Cortex of kidney (tissue), 1 donor: ENCODE results near the gene PIGC.

ENCODE experiments used
- DNase-seq: peaks from one replicate; lab custom pipeline; 2025; lab: John Stamatoyannopoulos, UW

PIGC gene

DNA sequence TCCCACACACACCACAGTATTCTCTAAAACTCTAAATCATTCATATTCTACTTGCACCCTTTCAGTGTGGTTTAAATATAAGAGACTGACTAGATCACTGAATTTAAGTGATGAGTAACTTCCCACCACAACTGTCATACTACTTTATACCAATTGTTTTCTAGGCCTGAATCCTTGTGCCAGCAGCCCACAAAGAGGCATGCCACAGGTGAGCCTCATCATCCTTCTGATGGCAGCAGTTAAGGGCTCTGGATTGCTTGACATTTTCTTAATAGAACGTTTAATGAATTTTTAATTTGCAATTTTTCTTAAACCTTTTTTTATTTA lies 13.8 kb downstream of the PIGC start:
- DNase-seq = no peak

DNA sequence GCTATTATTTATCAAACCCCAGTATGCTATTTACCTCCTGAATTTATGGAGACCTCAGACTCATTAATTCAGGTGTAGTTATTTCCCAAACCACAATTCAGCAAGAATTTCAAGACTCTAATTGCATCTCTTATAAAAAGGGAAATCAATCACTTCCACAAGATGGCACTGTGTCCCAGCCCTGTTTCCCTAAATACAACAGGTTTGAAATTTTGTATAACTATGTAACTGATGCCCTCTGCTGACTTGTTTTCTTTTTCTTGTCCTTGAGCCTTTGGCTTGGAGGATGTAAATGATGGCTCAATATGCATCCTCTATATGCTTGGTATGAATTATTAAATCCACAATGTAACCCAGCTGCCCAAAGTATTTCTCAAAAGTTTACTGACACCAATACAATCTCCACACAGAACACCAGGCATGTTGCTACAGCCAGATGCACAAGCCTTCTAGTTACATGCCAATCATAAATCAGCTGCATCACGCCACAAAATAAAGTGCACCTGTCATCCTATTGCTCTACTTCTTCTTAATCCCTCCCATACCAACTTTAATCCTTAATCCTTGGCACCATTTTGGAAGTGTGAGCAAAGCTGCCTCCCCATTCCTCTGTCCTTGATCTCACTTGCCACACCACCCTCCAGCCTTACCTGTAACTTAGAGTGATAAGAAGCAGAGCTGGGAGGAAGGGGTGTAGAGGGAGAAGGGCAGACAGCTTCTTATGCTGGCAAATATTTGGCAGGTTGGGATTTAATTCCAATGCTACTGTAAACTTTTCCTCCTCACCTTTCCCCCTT lies 14.3 kb downstream of the PIGC start:
- DNase-seq = no peak

DNA sequence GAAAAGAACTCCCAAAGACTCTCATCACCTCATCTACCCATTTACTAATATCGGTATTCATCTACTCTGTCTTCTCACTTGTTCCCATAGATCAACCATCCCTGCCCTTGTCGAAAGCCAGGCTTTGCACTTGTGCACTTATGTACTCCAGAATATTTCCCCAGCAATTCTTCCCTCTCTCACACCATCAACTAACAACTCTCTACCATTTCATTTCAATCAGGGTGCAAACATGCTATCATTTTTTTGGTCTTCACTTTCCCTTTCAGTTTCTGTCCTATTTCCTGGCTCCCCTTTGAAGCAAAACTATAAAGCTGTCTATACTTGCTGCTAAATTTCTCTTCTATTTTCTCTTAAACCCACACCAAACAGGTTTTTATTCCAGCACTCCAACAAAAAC lies 16.7 kb downstream of the PIGC start:
- no peak for DNase-seq

DNA sequence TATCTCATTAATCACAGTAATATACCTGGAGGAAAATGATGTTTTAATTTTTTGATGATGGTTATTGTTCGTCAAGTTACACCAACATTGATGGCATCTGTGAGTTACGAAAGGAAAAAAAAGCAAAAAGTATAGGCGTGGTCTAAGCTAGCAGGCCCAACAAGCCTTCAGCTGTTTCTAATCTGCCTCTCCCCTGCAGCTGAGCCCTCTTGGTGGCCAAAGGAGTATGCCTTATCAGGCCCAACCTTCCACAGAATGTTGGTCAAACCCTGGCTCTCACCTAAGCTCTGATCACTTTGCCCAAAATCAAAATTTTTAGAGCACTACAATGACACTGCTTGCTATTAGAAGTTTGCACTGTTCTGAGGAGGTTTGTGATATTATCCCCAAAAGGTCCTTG lies 18.5 kb downstream of the PIGC start:
- no peak for DNase-seq

DNA sequence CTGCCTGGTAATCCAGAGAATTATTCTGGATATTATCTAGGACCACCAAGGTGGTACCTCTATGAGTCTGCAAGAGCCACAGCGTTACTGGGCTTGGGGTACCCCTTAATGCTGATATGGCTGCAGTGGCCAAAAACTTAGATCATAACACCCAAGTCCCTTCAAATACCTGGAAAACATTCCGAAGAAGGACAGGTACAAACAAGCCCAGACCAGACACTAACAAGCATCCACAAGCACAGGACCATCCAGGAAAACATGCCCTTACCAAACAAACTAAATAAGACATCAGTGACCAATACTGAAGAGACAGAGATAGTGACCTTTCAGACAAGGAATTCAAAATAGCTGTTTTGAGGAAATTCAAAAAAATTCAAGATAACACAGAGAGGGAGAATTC lies 20.5 kb downstream of the PIGC start:
- DNase-seq = no peak

DNA sequence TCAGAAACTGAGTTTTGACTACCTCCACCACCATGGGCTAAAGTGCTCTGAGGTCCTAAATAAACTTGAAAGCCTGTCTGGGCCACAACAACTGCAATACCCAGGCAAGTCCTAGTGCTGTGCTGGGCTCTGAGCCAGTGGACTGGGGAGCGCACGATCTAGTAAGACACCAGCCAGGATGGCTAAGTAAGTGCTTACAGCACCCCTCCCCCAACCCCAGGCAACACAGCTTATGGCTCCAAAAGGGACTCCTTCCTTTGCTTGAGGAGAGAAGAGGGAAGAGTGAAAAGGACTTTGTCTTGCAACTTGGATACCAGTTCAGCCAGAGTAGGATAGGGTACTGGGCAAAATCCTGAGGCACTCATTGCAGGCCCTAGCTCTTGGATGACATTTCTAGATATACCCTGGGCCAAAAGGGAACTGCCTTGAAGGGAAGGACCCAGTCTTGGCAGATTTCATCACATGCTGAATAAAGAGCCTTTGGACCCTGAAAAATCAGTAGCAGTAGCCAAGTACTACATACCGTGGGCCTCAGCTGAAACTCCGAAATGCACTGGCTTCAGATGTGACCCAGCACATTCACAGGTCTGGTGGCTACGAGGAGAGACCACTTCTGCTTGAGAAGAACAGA lies 21.8 kb downstream of the PIGC start:
- no peak for DNase-seq

DNA sequence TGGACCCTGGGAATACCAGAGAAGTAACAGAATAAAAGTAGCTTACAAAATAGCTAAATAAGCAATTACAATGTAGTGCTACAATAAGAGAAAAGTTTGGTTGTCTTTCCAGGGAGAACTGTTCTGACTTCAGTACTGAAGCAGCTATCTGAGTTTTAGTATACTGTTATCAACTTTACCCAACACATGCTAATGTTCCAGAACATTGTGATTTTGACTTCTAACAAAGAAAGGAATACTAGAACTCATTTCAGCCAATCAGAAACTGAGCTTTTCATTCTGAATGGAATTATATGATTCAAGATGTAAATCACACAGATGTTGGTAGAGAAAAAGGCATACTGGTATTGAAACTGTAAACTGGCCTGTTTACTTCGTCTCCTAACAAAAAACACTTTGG lies 23.5 kb downstream of the PIGC start, which contains the start of gene C1orf105:
Gene C1orf105, plus strand, starts transcription at position 301 of the 400 bp plus-strand sequence. CDS start 201 bp downstream, outside the sequence.
- no peak for DNase-seq

- DNase-seq = no peak
Observed at GRCh38 chr1:172417557-172417956, 26.3 kb downstream of the PIGC start.

DNA sequence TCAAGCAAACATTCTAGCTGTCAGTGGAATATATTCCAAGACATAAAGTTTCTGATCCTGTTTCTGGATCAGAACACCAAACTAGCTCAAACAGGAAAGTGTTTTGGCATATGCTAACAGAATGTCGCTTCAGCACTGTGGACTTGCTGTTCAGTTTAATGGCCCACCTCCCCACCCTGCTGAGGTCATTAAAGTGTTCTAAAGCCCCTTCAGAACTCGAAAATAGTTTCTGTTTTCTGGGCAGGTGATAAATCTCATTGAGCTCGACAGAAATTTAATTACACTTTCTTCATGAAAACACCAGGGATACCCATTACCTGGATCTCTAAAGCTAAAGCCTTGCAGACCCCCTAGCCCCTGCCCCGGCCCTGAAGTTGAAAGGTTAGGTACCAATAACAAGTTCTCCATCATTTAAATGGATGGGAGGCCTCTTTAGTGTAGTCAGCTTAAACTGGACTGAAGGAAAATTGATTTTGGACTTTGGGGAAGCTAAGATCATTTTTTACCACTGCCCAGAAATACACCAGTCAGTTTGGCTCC lies 27.3 kb downstream of the PIGC start:
- DNase-seq = no peak

GRCh38 chr1:172414331-172414730 lies 29.5 kb downstream of the PIGC start:
- no peak for DNase-seq

DNA sequence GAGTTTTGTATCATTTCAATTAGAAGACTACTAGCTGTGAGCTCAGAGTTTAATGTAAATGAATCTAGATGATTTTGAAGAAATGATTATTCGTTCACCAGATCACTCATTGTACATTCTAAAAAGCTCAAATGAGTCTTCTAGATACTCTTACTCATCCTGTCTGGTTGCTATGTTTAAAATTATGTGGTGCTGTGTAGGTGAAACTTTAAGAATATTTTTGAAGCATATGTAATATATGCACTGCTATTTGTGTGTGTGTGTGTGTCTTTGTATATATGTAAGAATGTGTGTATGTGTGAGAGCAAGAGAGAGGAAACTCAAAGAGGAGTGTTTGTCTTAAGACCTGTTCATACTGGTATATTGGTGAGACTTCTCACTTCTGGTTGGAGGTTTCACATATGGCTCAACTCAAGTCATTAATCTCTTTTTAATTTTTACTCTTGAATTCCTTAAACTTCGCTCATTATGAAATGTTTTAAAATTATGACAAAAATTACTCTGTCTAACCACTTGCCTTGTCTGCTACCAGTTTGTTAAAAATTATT lies 32.0 kb downstream of the PIGC start:
- DNase-seq = no peak

DNA sequence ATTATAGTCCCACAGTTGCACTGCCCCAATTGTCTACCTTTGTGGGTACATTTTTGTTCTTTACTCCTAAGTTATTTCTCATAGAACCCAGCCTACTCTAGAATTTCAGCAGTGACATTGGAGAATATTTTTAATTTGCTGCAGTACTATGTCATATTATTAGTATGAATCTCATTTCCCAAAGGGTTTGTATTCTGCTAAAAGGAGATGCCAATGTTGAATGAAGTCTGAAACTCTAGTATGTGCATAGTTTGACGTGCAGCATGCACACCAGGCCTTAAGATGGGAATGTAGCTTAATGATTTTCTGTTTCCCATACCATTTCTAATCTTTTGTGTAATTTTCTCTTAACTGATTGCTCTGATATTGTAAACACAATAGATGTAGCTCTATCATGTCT lies 33.8 kb downstream of the PIGC start:
- DNase-seq = no peak

DNA sequence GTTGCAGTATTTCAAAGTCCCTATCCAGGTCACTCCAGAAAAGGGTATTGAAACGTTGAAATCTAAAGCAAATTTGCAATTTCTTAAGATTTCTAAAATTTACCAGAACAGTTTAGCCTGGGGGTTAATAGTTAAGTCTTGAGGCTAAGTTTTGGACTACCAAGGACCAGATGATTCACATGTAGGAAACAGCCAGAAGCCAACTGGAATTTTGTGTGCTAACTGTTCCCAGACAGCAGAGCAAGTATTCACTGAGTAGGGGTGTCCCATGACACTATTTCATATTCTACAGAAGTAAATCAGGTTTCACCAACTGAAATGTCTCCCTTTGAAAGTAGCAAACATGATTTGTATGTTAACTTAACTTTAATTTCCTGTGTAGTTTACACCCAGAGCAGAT lies 34.9 kb downstream of the PIGC start:
- DNase-seq = no peak

DNA sequence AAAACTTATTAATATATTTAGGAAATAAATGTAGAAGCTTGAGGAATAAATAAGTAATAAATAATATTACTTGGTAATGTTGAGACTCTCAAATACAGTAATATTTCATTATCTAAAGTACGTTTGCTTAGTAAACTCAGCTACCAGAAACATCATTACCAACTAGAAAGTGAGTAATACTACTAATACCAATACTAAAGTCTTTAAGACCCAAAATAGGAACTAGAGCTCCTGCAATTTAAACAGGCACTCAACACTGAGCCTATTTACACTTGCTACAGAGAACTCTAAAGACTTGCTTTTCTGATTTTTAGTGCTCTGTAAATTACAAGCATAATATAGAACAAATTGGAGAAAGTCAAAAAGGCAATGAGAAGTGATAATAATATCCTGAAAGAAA lies 36.9 kb downstream of the PIGC start:
- DNase-seq = no peak

DNA sequence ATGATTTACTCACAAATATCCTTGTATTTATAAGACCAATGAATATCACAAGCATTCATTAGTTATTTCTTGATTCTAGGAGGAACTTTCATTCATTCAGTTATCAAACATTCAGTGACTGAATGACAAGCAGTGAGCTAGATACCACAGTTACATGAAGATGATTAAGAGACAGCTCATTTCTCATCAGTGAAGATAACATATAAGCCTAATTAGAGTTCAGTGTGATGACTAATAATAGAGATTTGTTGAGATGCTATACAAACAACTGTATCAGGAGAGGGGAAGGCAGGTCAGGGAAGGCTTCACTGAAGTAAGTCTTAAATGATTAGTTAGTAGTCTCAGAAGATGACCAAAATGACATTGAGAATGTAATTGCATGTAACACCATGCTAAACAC lies 38.0 kb downstream of the PIGC start:
- DNase-seq = no peak

DNA sequence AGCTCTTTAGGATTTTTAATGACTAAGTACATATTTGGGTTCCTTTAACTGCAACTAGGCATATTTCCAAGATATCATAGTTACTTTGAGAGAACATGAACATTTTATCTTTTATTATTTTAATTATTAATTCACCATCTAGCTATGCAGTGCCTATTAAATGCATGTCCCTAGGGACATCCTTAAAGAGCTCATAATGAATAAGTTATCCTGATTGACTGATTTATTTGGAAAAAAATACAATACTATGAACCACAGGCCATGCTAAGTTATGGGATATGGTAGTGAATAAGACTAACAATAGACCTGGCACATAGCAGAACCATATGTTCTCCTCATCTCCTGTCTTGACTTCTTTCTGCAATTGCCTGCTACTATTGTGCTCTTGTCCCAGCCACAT lies 39.7 kb downstream of the PIGC start:
- no peak for DNase-seq

- DNase-seq = no peak
Observed at GRCh38 chr1:172402878-172403569, 40.8 kb downstream of the PIGC start.

GRCh38 chr1:172401892-172402291 lies 42.0 kb downstream of the PIGC start:
- no peak for DNase-seq

GRCh38 chr1:172401477-172401876 lies 42.4 kb downstream of the PIGC start:
- DNase-seq = no peak

- DNase-seq = no peak
Observed at GRCh38 chr1:172400722-172401105, 43.2 kb downstream of the PIGC start.

GRCh38 chr1:172399756-172400721 lies 43.8 kb downstream of the PIGC start:
- no peak for DNase-seq
